ENCODE measurements around the gene HCRT.
A peak's percentile ranks its signal among the peaks of the same experiment; 100 is the strongest.
"Not testable (repeated sequence)": the region's sequence is repeated elsewhere in the genome, so short reads cannot be mapped to it uniquely, and the experiment has no call there.

HCRT gene

DNA sequence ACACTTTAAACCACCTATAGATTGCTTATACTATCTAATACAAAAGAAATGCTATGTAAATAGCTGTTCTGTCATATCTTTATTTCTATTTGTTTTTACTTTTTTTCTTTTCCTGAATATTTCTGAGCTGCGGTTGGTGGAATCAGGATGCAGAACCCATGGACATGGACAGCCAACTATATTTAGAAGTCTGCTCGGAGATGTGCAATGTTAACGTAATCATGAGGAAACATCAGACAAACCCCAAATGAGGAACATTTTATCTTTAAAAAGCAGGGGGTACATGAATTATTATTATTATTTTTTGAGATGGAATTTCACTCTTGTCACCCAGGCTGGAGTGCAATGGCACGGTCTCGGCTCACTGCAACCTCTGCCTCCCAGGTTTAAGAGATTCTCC lies 40.4 kb upstream of the HCRT start:
- peaks cover 0 to 13% (median 9%) of the 10 kb centered on the region in 4 donors for H3K4me1 ChIP-seq
- H3K27ac ChIP-seq: no peak overlapping the region
- no peaks in the 10 kb centered on the region for H3K27me3 ChIP-seq
- no peaks in the 10 kb centered on the region for H3K9me3 ChIP-seq
- H3K4me3 ChIP-seq: no peak overlapping the region
- intact Hi-C loops (cut with DNase I; ENCODE audit: low total_unique reads): no loop called here
- DNase-seq: no peak
- TF ChIP-seq CTCF (IDR thresholded peaks at IDR 0.05): no peak
- peaks cover 31 to 72% (median 44%) of the 10 kb centered on the region in 3 donors for H3K36me3 ChIP-seq

- Histone ChIP-seq H3K4me3 (no peak overlapping the region), H3K36me3 (peaks cover 31 to 82% (median 54%) of the 10 kb centered on the region in 3 donors), H3K9me3 (no peaks in the 10 kb centered on the region), H3K27me3 (no peaks in the 10 kb centered on the region), H3K4me1 (peaks cover 0 to 13% (median 9%) of the 10 kb centered on the region in 4 donors), H3K27ac (no peak overlapping the region)
- DNase-seq: no peak
- TF ChIP-seq CTCF (IDR thresholded peaks at IDR 0.05): no peak
- intact Hi-C loops (cut with DNase I; ENCODE audit: low total_unique reads): no loop called here
Measured at GRCh38 chr17:42224651-42225050, 39.4 kb upstream of the HCRT start.

GRCh38 chr17:42221886-42222745 lies 36.9 kb upstream of the HCRT start:
- Histone ChIP-seq H3K36me3 (peaks cover 43 to 93% (median 74%) of the 10 kb centered on the region in 3 donors), H3K4me1 (no peaks in the 10 kb centered on the region), H3K4me3 (no peak overlapping the region), H3K27me3 (no peaks in the 10 kb centered on the region), H3K9me3 (no peaks in the 10 kb centered on the region), H3K27ac (no peak overlapping the region)
- TF ChIP-seq CTCF (IDR thresholded peaks at IDR 0.05): peak; percentile 33 to 41
- no peak for DNase-seq
- intact Hi-C loops (cut with DNase I; ENCODE audit: low total_unique reads): no loop called here

DNA sequence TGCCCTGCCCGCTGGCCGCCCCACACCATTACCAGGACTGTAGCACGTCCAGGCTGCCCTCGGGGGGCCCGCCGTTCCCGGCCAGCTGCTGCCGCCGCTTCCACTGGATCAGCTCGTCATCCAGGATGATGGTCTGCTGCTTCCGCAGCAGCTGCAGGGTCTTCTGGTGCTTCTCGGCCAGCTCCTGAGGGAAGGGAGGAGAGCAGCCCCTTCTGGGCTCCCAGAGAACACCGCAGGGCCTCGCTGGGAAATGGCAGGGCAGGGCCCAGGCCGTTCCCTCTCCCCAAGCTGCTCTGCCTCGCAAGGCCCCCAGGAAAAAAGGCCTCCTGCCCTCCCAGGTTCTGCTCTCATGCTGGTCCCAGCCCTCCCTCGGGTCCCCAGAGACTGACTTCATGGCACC lies 34.0 kb upstream of the HCRT start:
- intact Hi-C loops (cut with DNase I; ENCODE audit: low total_unique reads); H3K9me3 ChIP-seq; DNase-seq; H3K27ac ChIP-seq; H3K4me1 ChIP-seq; H3K27me3 ChIP-seq; H3K4me3 ChIP-seq: not testable (repeated sequence)
- H3K36me3 ChIP-seq: peaks cover 64 to 95% (median 89%) of the 10 kb centered on the region in 3 donors

DNA sequence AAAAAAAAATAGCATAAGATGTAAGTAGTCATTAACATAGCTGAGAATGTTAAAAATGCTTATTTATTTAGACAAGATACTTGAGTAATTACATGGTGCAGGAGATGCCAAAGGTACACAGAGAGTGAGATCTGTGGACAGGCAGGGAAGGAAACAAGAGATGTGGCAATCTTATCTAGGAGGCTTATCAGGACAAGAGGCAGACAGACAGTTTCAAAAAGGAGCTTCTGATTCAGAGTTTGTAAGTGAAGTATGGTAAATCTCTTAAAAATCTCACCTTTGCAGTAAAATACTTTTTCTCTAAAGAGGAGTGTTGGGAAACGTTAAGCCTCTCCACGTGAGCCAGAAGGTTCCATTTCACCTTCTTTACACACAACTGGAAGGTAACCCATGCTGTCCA lies 28.9 kb upstream of the HCRT start:
- Histone ChIP-seq H3K27me3 (no peaks in the 10 kb centered on the region), H3K4me3 (no peak overlapping the region), H3K9me3 (no peaks in the 10 kb centered on the region), H3K36me3 (peaks cover 66 to 96% (median 88%) of the 10 kb centered on the region in 3 donors), H3K4me1 (peaks cover 0 to 3% (median 0%) of the 10 kb centered on the region in 4 donors), H3K27ac (no peak overlapping the region)
- no peak for TF ChIP-seq CTCF (IDR thresholded peaks at IDR 0.05)
- DNase-seq: no peak
- intact Hi-C loops (cut with DNase I; ENCODE audit: low total_unique reads): no loop called here

GRCh38 chr17:42212382-42212781 lies 27.1 kb upstream of the HCRT start:
- intact Hi-C loops (cut with DNase I; ENCODE audit: low total_unique reads): no loop called here
- Histone ChIP-seq H3K9me3 (no peaks in the 10 kb centered on the region), H3K4me1 (peaks cover 0 to 3% (median 0%) of the 10 kb centered on the region in 4 donors), H3K27me3 (no peaks in the 10 kb centered on the region), H3K36me3 (peaks cover 66 to 96% (median 86%) of the 10 kb centered on the region in 3 donors), H3K4me3 (no peak overlapping the region), H3K27ac (no peak overlapping the region)
- no peak for DNase-seq
- no peak for TF ChIP-seq CTCF (IDR thresholded peaks at IDR 0.05)

GRCh38 chr17:42211921-42212341 lies 26.7 kb upstream of the HCRT start:
- H3K4me3 ChIP-seq; H3K27me3 ChIP-seq; H3K4me1 ChIP-seq; H3K9me3 ChIP-seq; H3K27ac ChIP-seq; intact Hi-C loops (cut with DNase I; ENCODE audit: low total_unique reads): not testable (repeated sequence)
- peak; percentile 42 to 75 for DNase-seq
- H3K36me3 ChIP-seq: peaks cover 68 to 96% (median 86%) of the 10 kb centered on the region in 3 donors

All from tibial artery (tissue), 4 donors.